ENCODE data around the gene FOXC1. TPM values are rescaled to one million over a fixed set of nuclear protein-coding genes. Genes with fewer than 3 reads are reported as not detected.

Gene FOXC1
- total and polyA plus RNA-seq, 9 of the 15 experiments (the other 6 are each of a cell fraction or from before 2014, with no cell fraction given): not detected

DNA sequence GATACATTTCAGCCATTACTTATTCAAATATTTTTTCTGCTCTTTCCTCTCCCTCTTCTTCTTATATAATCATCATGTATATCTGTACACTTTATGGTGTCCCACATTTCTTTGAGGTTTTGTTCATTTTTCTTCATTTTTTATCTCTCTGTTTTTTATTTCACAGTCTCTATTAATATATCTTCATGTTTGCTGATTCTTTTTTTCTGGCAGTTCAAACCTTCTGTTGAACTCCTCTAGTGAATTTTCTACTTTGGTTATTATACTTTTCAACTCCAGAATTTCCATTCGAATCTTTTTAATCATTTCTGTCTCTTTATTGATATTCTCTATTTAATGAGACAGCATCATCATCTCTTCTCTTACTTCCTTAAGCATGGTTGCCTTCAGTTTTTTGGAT, 38.9 kb upstream of the FOXC1 start:
- Histone ChIP-seq H3K4me2 (ENCODE audit: insufficient read depth, low read length) (no peak overlapping the region), H3K4me1 (replicated peaks in 1 of 2; ENCODE audit: control insufficient read depth in 2 of 2, insufficient read depth in 2 of 2, low read length in 2 of 2) (no peaks in the 10 kb centered on the region), H4K20me1 (replicated peaks; ENCODE audit: control insufficient read depth, insufficient read depth, low read length) (no peaks in the 10 kb centered on the region), H3K9me3 (replicated peaks; ENCODE audit: control insufficient read depth, insufficient read depth, low read depth, low read length) (no peaks in the 10 kb centered on the region), H3K36me3 (ENCODE audit: control insufficient read depth, insufficient read depth, low read length) (no peaks in the 10 kb centered on the region), H3K9me1 (ENCODE audit: control insufficient read depth, insufficient read depth, low read length) (no peaks in the 10 kb centered on the region), H3K27ac (ENCODE audit: extremely low read depth, low read depth, low read length) (no peak overlapping the region), H3K79me2 (ENCODE audit: control insufficient read depth, insufficient read depth, low read length) (no peaks in the 10 kb centered on the region), H3K4me3 (no peak overlapping the region), H2AFZ (ENCODE audit: low read depth, low read length) (no peak overlapping the region), H3K27me3 (ENCODE audit: control insufficient read depth in 2 of 2, insufficient read depth in 2 of 2, low read length in 2 of 2) (peaks cover 2 to 8% of the 10 kb centered on the region in 2 experiments; a peak in 3 of 5 replicates), H3K9ac (ENCODE audit: insufficient read depth in 1 of 2, low read depth in 2 of 2, low read length in 2 of 2) (no peak overlapping the region)
- in situ Hi-C loops (cut with MboI) (no loop called here), intact Hi-C loops (cut with micrococcal nuclease) (no loop called here)
- DNase-seq (ENCODE audit: extremely low read depth in 1 of 4, low spot score in 3 of 4) (no peak), ATAC-seq (no peak), FAIRE-seq (no peak)
- TF ChIP-seq HNRNPUL1 (IDR thresholded peaks at IDR 0.05; ENCODE audit: low read length) (no peak), TRIM28 (IDR thresholded peaks at IDR 0.05) (peak; percentile 54; the same call in 1 of the 2 replicates)
- POLR2A ChIA-PET: no interaction called here
- CTCF ChIA-PET (ENCODE audit: low intra/inter-chr PET ratio): no interaction called here
- no TSS peak for BruUV-seq (replicated peaks)
- WGBS (ENCODE audit: insufficient coverage, low coverage, missing lambda C conversion rate): 0% methylated on average over 1 of the region's 1 CpG

DNA sequence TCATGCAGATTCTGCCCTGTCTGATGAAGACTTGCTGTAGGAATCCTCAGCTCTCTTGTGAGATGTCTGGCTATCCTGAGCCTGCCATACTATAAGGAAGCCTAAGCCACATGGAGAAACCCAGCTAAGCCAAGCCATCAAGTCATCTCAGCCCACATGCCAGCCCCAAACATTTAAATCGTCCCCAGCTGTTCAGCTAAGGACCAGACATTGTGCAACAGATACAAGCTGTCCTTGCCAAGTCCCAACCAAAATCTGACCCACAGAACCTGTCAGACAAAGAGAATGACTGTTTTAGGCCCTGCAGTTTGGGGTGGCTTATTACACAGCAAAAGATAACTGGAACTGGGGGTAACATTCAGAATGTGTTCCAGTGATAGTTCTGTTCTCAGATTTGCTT, 36.8 kb upstream of the FOXC1 start:
- ATAC-seq: no peak
- Histone ChIP-seq H3K36me3 (ENCODE audit: control insufficient read depth, insufficient read depth, low read length) (no peaks in the 10 kb centered on the region), H2AFZ (ENCODE audit: low read depth, low read length) (no peak overlapping the region), H3K9me3 (replicated peaks; ENCODE audit: control insufficient read depth, insufficient read depth, low read depth, low read length) (no peaks in the 10 kb centered on the region), H3K27ac (ENCODE audit: extremely low read depth, low read depth, low read length) (no peak overlapping the region), H3K9ac (ENCODE audit: insufficient read depth in 1 of 2, low read depth in 2 of 2, low read length in 2 of 2) (no peak overlapping the region), H3K79me2 (ENCODE audit: control insufficient read depth, insufficient read depth, low read length) (no peaks in the 10 kb centered on the region), H3K4me3 (no peak overlapping the region), H4K20me1 (replicated peaks; ENCODE audit: control insufficient read depth, insufficient read depth, low read length) (no peaks in the 10 kb centered on the region), H3K4me1 (replicated peaks in 1 of 2; ENCODE audit: control insufficient read depth in 2 of 2, insufficient read depth in 2 of 2, low read length in 2 of 2) (no peaks in the 10 kb centered on the region), H3K27me3 (ENCODE audit: control insufficient read depth in 2 of 2, insufficient read depth in 2 of 2, low read length in 2 of 2) (peaks cover 15 to 28% of the 10 kb centered on the region in 2 experiments; a peak in 3 of 5 replicates), H3K4me2 (ENCODE audit: insufficient read depth, low read length) (no peak overlapping the region), H3K9me1 (ENCODE audit: control insufficient read depth, insufficient read depth, low read length) (no peaks in the 10 kb centered on the region)
- intact Hi-C loops (cut with micrococcal nuclease): no loop called here
- CTCF ChIA-PET (ENCODE audit: low intra/inter-chr PET ratio): no interaction called here
- in situ Hi-C loops (cut with MboI): no loop called here
- DNase-seq (ENCODE audit: extremely low read depth in 1 of 4, low spot score in 3 of 4): no peak
- WGBS (ENCODE audit: insufficient coverage, low coverage, missing lambda C conversion rate): 8% methylated on average over 1 of the region's 1 CpG
- FAIRE-seq: no peak
- POLR2A ChIA-PET: no interaction called here
- no TSS peak for BruUV-seq (replicated peaks)
- TF ChIP-seq, protein P1, sequence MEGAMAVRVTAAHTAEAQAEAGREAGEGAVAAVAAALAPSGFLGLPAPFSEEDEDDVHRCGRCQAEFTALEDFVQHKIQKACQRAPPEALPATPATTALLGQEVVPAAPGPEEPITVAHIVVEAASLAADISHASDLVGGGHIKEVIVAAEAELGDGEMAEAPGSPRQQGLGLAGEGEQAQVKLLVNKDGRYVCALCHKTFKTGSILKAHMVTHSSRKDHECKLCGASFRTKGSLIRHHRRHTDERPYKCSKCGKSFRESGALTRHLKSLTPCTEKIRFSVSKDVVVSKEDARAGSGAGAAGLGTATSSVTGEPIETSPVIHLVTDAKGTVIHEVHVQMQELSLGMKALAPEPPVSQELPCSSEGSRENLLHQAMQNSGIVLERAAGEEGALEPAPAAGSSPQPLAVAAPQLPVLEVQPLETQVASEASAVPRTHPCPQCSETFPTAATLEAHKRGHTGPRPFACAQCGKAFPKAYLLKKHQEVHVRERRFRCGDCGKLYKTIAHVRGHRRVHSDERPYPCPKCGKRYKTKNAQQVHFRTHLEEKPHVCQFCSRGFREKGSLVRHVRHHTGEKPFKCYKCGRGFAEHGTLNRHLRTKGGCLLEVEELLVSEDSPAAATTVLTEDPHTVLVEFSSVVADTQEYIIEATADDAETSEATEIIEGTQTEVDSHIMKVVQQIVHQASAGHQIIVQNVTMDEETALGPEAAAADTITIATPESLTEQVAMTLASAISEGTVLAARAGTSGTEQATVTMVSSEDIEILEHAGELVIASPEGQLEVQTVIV (CRISPR knock-in tag; IDR thresholded peaks at IDR 0.05; ENCODE audit: borderline replicate concordance): no peak
- TF ChIP-seq, protein P2, sequence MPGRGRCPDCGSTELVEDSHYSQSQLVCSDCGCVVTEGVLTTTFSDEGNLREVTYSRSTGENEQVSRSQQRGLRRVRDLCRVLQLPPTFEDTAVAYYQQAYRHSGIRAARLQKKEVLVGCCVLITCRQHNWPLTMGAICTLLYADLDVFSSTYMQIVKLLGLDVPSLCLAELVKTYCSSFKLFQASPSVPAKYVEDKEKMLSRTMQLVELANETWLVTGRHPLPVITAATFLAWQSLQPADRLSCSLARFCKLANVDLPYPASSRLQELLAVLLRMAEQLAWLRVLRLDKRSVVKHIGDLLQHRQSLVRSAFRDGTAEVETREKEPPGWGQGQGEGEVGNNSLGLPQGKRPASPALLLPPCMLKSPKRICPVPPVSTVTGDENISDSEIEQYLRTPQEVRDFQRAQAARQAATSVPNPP (IDR thresholded peaks at IDR 0.05; ENCODE audit: borderline replicate concordance, insufficient read depth, insufficient read length): no peak
- TF ChIP-seq ZNF124 (CRISPR knock-in tag; IDR thresholded peaks at IDR 0.05) (no peak), FOSL1 (tag; conservative IDR thresholded peaks at IDR 0.05) (no peak), NCOA1 (IDR thresholded peaks at IDR 0.05; ENCODE audit: low read depth) (no peak), SMARCA5 (IDR thresholded peaks at IDR 0.05) (no peak), POU5F1 (IDR thresholded peaks at IDR 0.05; ENCODE audit: borderline replicate concordance, low read depth, low read length, partially characterized antibody) (no peak), CBFB (CRISPR knock-in tag; IDR thresholded peaks at IDR 0.05) (no peak), CSDE1 (IDR thresholded peaks at IDR 0.05) (no peak)
- TF ChIP-seq, protein P3, sequence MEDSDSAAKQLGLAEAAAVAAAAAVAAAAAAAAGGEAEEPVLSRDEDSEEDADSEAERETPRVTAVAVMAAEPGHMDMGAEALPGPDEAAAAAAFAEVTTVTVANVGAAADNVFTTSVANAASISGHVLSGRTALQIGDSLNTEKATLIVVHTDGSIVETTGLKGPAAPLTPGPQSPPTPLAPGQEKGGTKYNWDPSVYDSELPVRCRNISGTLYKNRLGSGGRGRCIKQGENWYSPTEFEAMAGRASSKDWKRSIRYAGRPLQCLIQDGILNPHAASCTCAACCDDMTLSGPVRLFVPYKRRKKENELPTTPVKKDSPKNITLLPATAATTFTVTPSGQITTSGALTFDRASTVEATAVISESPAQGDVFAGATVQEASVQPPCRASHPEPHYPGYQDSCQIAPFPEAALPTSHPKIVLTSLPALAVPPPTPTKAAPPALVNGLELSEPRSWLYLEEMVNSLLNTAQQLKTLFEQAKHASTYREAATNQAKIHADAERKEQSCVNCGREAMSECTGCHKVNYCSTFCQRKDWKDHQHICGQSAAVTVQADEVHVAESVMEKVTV (CRISPR knock-in tag; IDR thresholded peaks at IDR 0.05): no peak

Measured in K562 (cell line).